ENCODE data around the gene WRNIP1.

The WRNIP1 gene

DNA sequence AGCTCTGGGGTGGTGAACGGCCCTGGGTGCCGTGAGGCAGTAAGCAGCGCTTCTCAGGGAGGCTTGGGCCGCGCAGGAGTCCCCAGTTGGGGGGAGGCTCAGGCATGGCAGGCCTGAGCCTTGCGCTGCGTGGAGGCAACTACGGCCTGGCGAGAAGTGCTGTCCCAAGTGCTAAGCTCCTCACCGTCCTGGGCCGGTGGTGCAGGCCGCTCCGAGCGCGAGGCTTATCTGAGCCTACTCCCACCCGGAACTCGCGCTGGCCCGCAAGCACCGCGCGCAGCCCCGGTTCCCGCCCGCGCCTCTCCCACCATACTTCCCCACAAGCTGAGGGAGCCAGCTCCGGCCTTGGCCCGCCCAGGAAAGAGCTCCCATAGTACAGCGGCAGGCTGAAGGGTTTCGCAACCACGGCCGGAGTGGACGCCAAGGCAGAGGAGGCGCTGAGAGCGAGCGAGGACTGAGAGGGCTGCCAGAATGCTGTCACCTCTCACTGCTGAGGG lies 1.8 kb upstream of the WRNIP1 start:
- H3K4me3 ChIP-seq (ENCODE audit: low read length, poor library complexity, severe bottlenecking) = no peak overlapping the region
- no peaks in the 10 kb centered on the region for H3K9me3 ChIP-seq (ENCODE audit: insufficient read depth, low read depth, low read length)
- H3K36me3 ChIP-seq (ENCODE audit: insufficient read depth, low read length) = no peaks in the 10 kb centered on the region
- TF ChIP-seq EZH2phosphoT487 (IDR thresholded peaks at IDR 0.05; ENCODE audit: borderline replicate concordance) = no peak
- TF ChIP-seq, protein P1, sequence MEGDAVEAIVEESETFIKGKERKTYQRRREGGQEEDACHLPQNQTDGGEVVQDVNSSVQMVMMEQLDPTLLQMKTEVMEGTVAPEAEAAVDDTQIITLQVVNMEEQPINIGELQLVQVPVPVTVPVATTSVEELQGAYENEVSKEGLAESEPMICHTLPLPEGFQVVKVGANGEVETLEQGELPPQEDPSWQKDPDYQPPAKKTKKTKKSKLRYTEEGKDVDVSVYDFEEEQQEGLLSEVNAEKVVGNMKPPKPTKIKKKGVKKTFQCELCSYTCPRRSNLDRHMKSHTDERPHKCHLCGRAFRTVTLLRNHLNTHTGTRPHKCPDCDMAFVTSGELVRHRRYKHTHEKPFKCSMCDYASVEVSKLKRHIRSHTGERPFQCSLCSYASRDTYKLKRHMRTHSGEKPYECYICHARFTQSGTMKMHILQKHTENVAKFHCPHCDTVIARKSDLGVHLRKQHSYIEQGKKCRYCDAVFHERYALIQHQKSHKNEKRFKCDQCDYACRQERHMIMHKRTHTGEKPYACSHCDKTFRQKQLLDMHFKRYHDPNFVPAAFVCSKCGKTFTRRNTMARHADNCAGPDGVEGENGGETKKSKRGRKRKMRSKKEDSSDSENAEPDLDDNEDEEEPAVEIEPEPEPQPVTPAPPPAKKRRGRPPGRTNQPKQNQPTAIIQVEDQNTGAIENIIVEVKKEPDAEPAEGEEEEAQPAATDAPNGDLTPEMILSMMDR (conservative IDR thresholded peaks at IDR 0.05; ENCODE audit: low read length) = no peak
- H3K4me2 ChIP-seq (ENCODE audit: low read depth, low read length, poor library complexity, severe bottlenecking) = no peak overlapping the region
- no peaks in the 10 kb centered on the region for H3K27me3 ChIP-seq (ENCODE audit: insufficient read depth, low read length, poor library complexity, severe bottlenecking)
- H2AFZ ChIP-seq (ENCODE audit: low read length) = no peak overlapping the region
- no peak overlapping the region for H3K9ac ChIP-seq (ENCODE audit: low read depth, low read length, poor library complexity, severe bottlenecking)
- peaks cover 30% of the 10 kb centered on the region for H3K4me1 ChIP-seq (ENCODE audit: insufficient read depth, low read length, poor library complexity, severe bottlenecking)
- peaks cover 29% of the 10 kb centered on the region for H3K79me2 ChIP-seq (ENCODE audit: insufficient read depth, low read length)
- H3K9me2 ChIP-seq (replicated peaks; ENCODE audit: low read depth, low read length) = no peaks in the 10 kb centered on the region
- H4K20me1 ChIP-seq (ENCODE audit: insufficient read depth, low read length, poor library complexity, severe bottlenecking) = peaks cover 23% of the 10 kb centered on the region
- 0 out of 2 replicates have a peak, but pooled peaks cover 3% of the 10 kb centered on the region for H3F3A ChIP-seq (ENCODE audit: low read depth)

DNA sequence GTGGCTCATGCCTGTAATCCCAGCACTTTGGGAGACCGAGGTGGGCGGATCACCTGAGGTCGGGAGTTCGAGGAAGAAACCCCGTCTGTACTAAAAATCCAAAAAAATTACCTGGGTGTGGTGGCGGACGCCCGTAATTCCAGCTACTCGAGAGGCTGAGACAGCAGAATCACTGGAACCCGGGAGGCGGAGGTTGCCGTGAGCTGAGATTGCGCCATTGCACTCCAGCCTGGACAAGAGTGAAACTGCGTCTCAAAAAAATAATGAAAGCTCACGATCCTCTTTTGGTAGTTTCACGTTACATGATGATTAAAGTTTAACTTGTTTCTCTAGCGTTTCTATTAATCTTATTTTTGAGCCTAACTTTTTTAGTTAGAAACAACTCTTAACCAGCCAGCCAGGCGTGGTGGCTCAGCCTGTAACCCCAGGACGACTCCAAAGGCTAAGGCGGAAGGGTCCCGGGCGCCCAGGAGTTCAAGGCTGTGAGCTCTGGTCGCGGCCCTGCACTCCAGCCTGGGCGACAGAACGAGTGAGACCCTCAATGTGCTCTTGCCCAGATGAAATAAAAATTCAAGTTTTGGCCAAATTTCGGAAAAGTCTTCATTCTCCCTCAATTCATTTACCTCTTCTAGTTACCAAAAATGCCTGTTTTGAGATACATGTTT lies 1.2 kb upstream of the WRNIP1 start:
- Histone ChIP-seq H2AFZ (ENCODE audit: low read length) (peak overlapping the region; percentile 83; the same call in 1 of the 2 replicates), H4K20me1 (ENCODE audit: insufficient read depth, low read length, poor library complexity, severe bottlenecking) (peaks cover 29% of the 10 kb centered on the region), H3K4me1 (ENCODE audit: insufficient read depth, low read length, poor library complexity, severe bottlenecking) (peaks cover 36% of the 10 kb centered on the region), H3K79me2 (ENCODE audit: insufficient read depth, low read length) (peaks cover 35% of the 10 kb centered on the region), H3K9me2 (replicated peaks; ENCODE audit: low read depth, low read length) (no peaks in the 10 kb centered on the region), H3K27me3 (ENCODE audit: insufficient read depth, low read length, poor library complexity, severe bottlenecking) (no peaks in the 10 kb centered on the region), H3K9ac (ENCODE audit: low read depth, low read length, poor library complexity, severe bottlenecking) (peak overlapping the region; percentile 76), H3K36me3 (ENCODE audit: insufficient read depth, low read length) (no peaks in the 10 kb centered on the region), H3K4me3 (ENCODE audit: low read length, poor library complexity, severe bottlenecking) (peak overlapping the region; percentile 86), H3F3A (ENCODE audit: low read depth) (0 out of 2 replicates have a peak, but pooled peaks cover 3% of the 10 kb centered on the region), H3K9me3 (ENCODE audit: insufficient read depth, low read depth, low read length) (no peaks in the 10 kb centered on the region), H3K4me2 (ENCODE audit: low read depth, low read length, poor library complexity, severe bottlenecking) (peak overlapping the region; percentile 72)
- no peak for TF ChIP-seq EZH2phosphoT487 (IDR thresholded peaks at IDR 0.05; ENCODE audit: borderline replicate concordance)
- TF ChIP-seq, protein P1 (conservative IDR thresholded peaks at IDR 0.05; ENCODE audit: low read length) = no peak

DNA sequence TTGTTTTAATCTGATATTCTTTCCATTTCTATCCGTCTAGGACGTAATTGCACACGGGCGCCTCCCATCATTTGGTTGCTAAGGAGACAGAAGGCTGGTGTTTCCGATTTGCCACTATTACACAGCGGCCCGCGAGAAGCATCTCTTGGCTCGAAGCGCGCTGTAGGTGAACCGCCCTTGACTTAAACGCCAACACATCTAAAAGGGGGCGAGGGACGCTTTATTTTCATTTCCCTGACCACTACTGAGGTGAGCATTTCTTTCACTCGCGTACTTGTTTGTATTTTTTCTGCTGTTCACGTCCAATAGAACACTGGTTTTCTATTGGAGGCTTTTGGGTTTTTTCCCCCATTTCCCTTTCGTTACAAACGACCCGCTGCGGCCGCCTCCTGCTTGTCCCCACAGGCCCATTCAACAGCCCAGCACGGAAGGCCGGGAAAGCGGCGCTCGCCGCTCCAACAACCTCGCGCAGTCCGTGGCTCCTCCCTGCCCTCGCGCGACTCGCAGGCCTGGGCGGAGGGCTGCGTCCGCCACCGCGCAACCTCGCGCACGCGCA lies 505 bp upstream of the WRNIP1 start:
- H3K36me3 ChIP-seq (ENCODE audit: insufficient read depth, low read length) = no peaks in the 10 kb centered on the region
- H3K4me1 ChIP-seq (ENCODE audit: insufficient read depth, low read length, poor library complexity, severe bottlenecking) = peaks cover 43% of the 10 kb centered on the region
- H3K79me2 ChIP-seq (ENCODE audit: insufficient read depth, low read length) = peaks cover 42% of the 10 kb centered on the region
- no peak for TF ChIP-seq EZH2phosphoT487 (IDR thresholded peaks at IDR 0.05; ENCODE audit: borderline replicate concordance)
- TF ChIP-seq, protein P1 (conservative IDR thresholded peaks at IDR 0.05; ENCODE audit: low read length) = no peak
- no peaks in the 10 kb centered on the region for H3K9me2 ChIP-seq (replicated peaks; ENCODE audit: low read depth, low read length)
- no peaks in the 10 kb centered on the region for H3K27me3 ChIP-seq (ENCODE audit: insufficient read depth, low read length, poor library complexity, severe bottlenecking)
- H3K4me3 ChIP-seq (ENCODE audit: low read length, poor library complexity, severe bottlenecking) = peak overlapping the region; percentile 86
- peaks cover 36% of the 10 kb centered on the region for H4K20me1 ChIP-seq (ENCODE audit: insufficient read depth, low read length, poor library complexity, severe bottlenecking)
- H3K4me2 ChIP-seq (ENCODE audit: low read depth, low read length, poor library complexity, severe bottlenecking) = peak overlapping the region; percentile 72
- H3K9me3 ChIP-seq (ENCODE audit: insufficient read depth, low read depth, low read length) = no peaks in the 10 kb centered on the region
- peak overlapping the region; percentile 83 for H2AFZ ChIP-seq (ENCODE audit: low read length)
- H3F3A ChIP-seq (ENCODE audit: low read depth) = 0 out of 2 replicates have a peak, but pooled peaks cover 3% of the 10 kb centered on the region
- H3K9ac ChIP-seq (ENCODE audit: low read depth, low read length, poor library complexity, severe bottlenecking) = peak overlapping the region; percentile 76
